Activated CD4-positive, alpha-beta T cell treated with anti-CD3 and anti-CD28 coated beads, Interleukin-2, amount 50 U/mL, for 24 hours (primary cell): ENCODE data around the gene LYPD6B.

Source experiments
- DNase-seq, 2 donors: peaks; one replicate each; pipeline ENCODE4 v3.0.0-alpha.2; 2020; ENCODE audit warnings: low read depth in 1 of 2, low spot score in 1 of 2

Gene LYPD6B

DNA sequence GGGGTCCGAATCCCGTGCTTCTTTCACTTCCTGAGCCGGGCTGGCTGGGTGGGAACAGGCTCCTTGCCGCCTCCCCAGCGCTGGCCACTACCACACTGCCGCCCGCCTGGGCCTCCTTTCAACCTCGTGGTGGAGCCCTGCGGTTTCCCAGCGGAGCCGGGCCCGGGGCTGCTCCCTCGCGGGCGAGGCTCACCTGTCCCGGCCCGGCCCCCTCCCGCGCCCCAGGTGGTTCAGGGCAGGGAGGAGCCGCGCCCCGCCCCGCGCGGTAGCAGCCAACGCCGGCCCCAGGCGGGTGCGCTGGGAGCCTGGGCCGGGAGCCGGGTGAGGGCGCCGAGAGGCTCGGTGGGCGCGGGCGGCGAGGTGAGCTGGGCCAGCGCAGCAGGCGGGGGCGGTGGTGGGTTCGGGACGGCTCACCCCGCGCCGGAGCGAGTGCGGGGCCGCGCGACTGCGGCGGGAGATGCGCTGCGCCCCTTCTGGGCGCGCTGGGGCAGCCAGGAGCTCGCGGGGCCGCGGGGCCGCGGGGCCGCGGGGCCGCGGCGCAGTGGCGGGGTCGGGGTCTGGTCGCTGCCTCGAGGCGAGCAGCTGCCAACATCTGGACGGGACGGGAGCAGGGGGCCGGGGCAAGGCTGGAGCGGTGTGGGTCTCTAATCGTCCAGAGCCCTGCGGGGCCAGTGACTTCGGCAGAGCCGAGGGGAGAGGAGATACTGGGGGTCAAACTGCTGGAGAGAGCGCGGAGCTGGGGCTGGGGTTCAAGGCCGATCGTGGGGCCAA is at the start of gene LYPD6B:
TSS of gene LYPD6B (plus strand) at position 258 of the 771 bp plus-strand sequence. CDS start 92,250 bp downstream, outside the sequence.
- no peak for DNase-seq

GRCh38 chr2:148989882-148990493 is 48.5 kb upstream of the LYPD6B start:
- DNase-seq = peak in 1 of 2 donors; percentile 40

DNA sequence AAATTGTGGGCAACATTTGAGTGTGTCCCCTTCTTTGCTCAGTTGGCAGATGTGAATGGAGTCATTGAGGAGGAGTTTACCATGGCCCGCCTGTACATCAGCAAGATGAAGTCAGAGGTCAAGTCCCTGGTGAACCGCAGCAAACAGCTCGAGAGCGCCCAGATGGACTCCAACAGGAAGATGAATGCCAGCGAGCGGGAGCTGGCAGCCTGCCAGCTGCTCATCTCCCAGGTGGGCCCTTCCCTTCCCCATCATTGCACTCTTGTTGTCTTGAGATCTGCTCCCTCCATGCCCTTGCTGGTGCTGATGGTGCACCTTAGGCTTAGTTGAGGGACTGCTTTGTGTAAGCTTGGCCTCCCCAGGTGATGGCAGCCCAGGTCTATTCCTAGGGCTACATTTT is 47.5 kb upstream of the LYPD6B start:
- DNase-seq = no peak

DNA sequence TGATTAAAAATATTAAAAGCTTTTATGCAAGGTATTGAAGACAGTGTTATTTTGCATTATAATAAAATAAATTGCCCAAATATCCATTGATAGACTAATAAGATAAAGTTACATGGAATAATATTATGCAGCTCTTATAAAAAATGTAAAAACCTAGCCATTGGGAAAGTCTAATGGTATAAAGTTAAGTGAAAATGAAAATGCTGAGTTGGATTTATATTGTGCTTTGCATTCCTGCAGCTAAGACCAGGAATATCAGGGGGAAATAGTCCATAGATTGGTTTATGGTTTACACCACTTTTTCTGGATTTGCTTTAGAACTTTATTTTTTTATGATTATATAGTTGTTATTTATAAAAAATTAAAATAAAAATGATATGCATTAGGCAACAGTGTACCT is 46.1 kb upstream of the LYPD6B start:
- no peak for DNase-seq

- DNase-seq = no peak
These were observed 45.1 kb upstream of the LYPD6B start for GRCh38 chr2:148993351-148993750.

DNA sequence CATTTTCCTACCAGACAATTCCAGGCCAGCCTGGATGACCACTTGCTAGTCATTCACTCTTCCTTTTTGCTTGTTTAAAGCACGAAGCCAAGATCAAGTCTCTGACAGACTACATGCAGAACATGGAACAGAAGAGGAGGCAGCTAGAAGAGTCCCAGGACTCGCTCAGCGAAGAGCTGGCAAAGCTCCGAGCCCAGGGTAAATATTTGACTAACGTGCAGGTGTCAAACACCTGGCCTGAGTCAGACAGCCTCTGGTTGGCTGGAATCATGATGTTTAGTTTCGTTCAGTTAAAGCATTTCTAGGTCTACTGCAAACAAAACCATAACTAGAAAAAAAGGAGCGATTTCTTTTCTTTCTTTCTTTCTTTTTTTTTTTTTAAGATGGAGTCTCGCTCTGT is 44.2 kb upstream of the LYPD6B start:
- DNase-seq = no peak

DNA sequence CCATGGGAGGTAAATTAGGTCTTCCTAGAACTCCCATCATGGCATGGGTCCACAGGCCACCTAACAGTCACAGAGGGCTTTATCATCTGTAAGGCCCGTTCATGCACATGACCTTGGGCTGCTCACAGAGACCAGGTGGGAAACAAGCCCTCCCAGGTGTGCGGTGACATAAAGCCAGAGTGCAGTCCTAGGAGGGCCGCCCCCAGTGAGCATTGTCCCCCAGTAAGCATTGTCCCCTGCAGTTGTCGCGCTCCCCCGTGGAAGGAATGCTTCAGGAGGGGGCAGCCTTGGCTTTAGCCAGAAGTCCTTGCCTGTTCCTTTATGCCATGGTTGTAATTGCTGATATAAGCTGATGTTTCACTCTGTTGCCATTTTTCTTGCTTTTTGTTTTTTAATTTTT is 41.7 kb upstream of the LYPD6B start:
- no peak for DNase-seq

- DNase-seq = no peak
These were observed 40.2 kb upstream of the LYPD6B start for GRCh38 chr2:148998165-148998830.

GRCh38 chr2:148998831-148999200 is 39.7 kb upstream of the LYPD6B start:
- DNase-seq = no peak

DNA sequence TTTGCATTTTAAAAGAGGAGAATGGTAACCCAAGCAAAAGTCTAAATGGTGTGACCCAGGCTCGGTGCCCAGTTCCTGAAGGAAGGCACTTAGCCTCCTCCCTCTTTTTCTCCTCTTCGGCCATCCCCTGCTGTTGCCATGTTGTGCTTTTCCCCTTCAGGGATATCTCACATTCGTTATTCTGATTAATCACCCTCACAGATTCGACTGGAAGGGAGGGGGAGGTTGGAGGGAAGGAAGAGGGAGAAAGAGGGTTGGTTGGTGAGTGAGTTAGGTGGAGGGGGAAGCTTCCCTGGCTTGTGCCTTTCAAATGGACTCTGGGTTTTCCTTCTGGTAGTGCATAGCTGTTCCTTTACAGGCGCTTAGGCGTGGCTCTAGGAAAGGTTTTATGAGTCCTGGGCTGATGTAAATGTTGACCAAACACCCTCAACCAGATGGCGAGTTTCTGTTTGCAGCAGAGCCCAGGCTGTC is 39.0 kb upstream of the LYPD6B start:
- no peak for DNase-seq

- no peak for DNase-seq
These were observed 38.2 kb upstream of the LYPD6B start for GRCh38 chr2:149000158-149000938.

DNA sequence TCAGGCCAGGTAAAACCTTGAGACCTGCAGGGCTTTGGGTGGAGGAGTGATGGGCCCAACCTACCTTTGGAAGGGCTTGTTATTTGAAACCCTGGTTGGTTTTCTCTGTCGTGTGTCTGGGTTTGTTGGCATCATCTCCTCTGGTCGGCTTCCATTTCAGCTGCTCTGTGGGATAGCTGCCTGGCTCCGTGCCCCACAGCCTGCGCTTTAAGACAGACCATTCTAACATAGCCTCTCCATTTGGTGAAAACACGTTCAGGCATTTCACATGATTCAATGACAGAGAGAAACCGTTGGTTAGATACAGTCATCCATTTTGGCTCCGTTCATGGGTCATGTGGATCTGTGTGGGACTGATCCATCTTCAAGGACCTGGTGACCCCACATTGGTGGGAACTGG is 37.0 kb upstream of the LYPD6B start:
- no peak for DNase-seq

DNA sequence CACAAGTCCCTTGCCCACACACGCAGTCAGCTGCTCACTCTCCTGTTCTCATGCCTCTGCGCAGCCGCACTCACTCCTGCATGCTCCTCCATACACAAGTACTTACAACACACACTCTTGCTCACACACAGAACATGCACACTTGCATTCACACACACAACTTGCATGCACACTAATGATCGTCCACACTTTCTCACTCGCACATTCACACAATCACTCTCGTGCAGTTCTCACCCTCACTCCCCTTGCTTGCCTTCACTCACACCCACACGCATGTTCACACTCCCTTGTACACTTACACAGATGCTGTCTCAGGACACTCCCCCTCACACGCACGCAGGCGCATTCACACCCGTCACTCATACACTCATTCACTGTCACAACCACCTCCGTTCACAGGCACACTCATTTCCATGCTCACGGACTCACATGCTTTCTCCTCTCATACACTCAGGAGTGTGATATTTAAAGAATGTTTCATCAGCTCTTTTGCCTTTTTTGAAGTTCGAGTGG is 36.1 kb upstream of the LYPD6B start:
- DNase-seq = no peak

- DNase-seq = no peak
These were observed 35.4 kb upstream of the LYPD6B start for GRCh38 chr2:149002891-149003740.

- no peak for DNase-seq
These were observed 33.7 kb upstream of the LYPD6B start for GRCh38 chr2:149004836-149005235.

DNA sequence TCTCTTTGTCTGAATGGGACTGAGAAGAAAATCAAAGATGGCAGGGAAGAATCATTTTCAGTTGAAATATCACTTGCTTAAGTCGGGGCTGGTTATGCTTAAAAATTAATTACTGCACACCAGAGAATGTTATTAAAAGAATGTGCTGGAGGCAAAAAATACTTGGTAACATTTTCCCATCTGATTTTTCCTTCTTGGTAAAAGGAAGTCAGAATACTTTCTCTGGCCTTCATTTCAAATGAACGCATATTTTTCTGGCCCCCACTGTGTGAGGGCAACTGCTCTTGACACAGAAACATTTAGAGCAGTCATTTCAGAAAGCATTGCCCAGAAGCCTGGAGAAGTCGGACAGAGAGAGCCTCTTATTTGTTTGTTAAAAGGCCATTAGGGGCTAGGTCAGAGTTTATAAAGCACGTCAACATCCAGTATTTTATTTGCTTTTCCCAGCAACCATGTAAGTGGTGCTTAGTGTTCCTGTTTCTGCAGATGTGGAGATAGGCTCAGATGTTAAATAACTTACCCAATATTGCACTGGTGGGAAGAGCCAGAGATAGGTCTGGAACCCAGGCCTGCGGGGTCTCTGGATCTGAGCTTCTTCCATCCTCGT is 32.9 kb upstream of the LYPD6B start:
- no peak for DNase-seq

- no peak for DNase-seq
These were observed 31.5 kb upstream of the LYPD6B start for GRCh38 chr2:149006883-149007543.

GRCh38 chr2:149008381-149008780 is 30.1 kb upstream of the LYPD6B start:
- DNase-seq = no peak
